Fibroblast of lung (primary cell): Measurements from ENCODE around the gene OLIG3. TPM values are rescaled to one million over a fixed set of nuclear protein-coding genes. Genes with fewer than 3 reads are reported as not detected.

Experiments used
- DNase-seq, 2 donors: peaks; one replicate each; pipeline versions ENCODE4 v3.0.0 to v3.0.0-alpha.2; 2010; ENCODE audit warnings: low read depth in 2 of 2
- H2AFZ ChIP-seq: 2 replicates; pipeline ENCODE4 v1.5.1; 2012; ENCODE audit warnings: low read length, control low read depth, inconsistent platforms
- H3K27ac ChIP-seq: 2 replicates; pipeline ENCODE4 v1.5.1; 2011; ENCODE audit warnings: low read length, control low read depth; ENCODE audit not compliant: insufficient read depth
- H3K27me3 ChIP-seq: 2 replicates; pipeline ENCODE4 v1.5.1; 2011; ENCODE audit warnings: mild to moderate bottlenecking, low read length; ENCODE audit not compliant: control insufficient read depth, insufficient read depth
- H3K36me3 ChIP-seq: 2 replicates; pipeline ENCODE4 v1.5.1; 2011; ENCODE audit warnings: low read length; ENCODE audit not compliant: control insufficient read depth, insufficient read depth
- H3K4me1 ChIP-seq: 2 replicates; pipeline ENCODE4 v1.5.1; 2011; ENCODE audit warnings: low read length; ENCODE audit not compliant: control insufficient read depth, insufficient read depth; ENCODE audit errors: extremely low read depth
- H3K4me2 ChIP-seq: 2 replicates; pipeline ENCODE4 v1.5.1; 2011; ENCODE audit warnings: low read length, control low read depth; ENCODE audit not compliant: insufficient read depth; ENCODE audit errors: extremely low read depth
- H3K4me3 ChIP-seq, 4 experiments: fragments of 200-600 bp in 1 of 4; sonication (generic) in 1 of 4; replicated peaks in 1 of 4; 2 replicates each; pipeline ENCODE4 v1.5.1; 2011 to 2016; ENCODE audit warnings: low read length in 4 of 4, low read depth in 3 of 4, mild to moderate bottlenecking in 3 of 4, control low read depth in 2 of 4, inconsistent platforms in 1 of 4, mixed read lengths in 1 of 4; ENCODE audit not compliant: insufficient read depth in 1 of 4; ENCODE audit errors: control extremely low read depth in 1 of 4
- H3K79me2 ChIP-seq: 2 replicates; pipeline ENCODE4 v1.5.1; 2012; ENCODE audit warnings: mild to moderate bottlenecking, low read length, inconsistent platforms; ENCODE audit not compliant: control insufficient read depth, insufficient read depth
- H3K9ac ChIP-seq: 2 replicates; pipeline ENCODE4 v1.5.1; 2011; ENCODE audit warnings: mild to moderate bottlenecking, low read length, control low read depth; ENCODE audit not compliant: insufficient read depth
- H3K9me3 ChIP-seq: 2 replicates; pipeline ENCODE4 v1.5.1; 2012; ENCODE audit warnings: low read depth, low read length; ENCODE audit not compliant: control insufficient read depth, insufficient read depth
- H4K20me1 ChIP-seq: 2 replicates; pipeline ENCODE4 v1.5.1; 2011; ENCODE audit warnings: low read length; ENCODE audit not compliant: control insufficient read depth, insufficient read depth; ENCODE audit errors: extremely low read depth
- CTCF ChIP-seq, 2 donors: IDR thresholded peaks in 1 of 2; conservative IDR thresholded peaks in 1 of 2; 1 replicate in 1 of 2; 2 replicates in 1 of 2; pipeline ENCODE4 v1.5.1; 2011 to 2012; ENCODE audit warnings: low read length in 2 of 2, control low read depth in 1 of 2, inconsistent platforms in 1 of 2, low read depth in 1 of 2, mild to moderate bottlenecking in 1 of 2
- EZH2 ChIP-seq: IDR thresholded peaks from 2 replicates; pipeline ENCODE4 v1.5.1; 2012; ENCODE audit warnings: low read length, control low read depth, mild to moderate bottlenecking; ENCODE audit errors: missing control alignments
- polyA plus RNA-seq, 2 donors: library from polyadenylated mRNA; depleted of rRNA in 1 of 2; stranded (reverse) in 1 of 2; unstranded in 1 of 2; fragments of >200 nt; gene quantifications; 2 replicates each; pipeline ENCODE4 v1.2.1, GENCODE V29; 2011 to 2012; ENCODE audit warnings: missing spikeins in 1 of 2
- total RNA-seq: library from RNA; depleted of rRNA; stranded (reverse); fragments of >200 nt; gene quantifications from 2 replicates; pipeline ENCODE4 v1.2.1, GENCODE V29; 2014

OLIG3 gene
- total and polyA plus RNA-seq, 2 donors (not counting 1 experiment from before 2014, with no cell fraction given) = not detected

GRCh38 chr6:137486416-137486815 is 7.8 kb downstream of the OLIG3 start:
- H3K4me3 ChIP-seq = no peak overlapping the region
- H3K4me1 ChIP-seq = no peaks in the 10 kb centered on the region
- H4K20me1 ChIP-seq = no peaks in the 10 kb centered on the region
- no peaks in the 10 kb centered on the region for H3K36me3 ChIP-seq
- H3K27ac ChIP-seq = no peak overlapping the region
- no peak overlapping the region for H3K4me2 ChIP-seq
- no peak overlapping the region for H2AFZ ChIP-seq
- no peaks in the 10 kb centered on the region for H3K9me3 ChIP-seq
- H3K27me3 ChIP-seq = peaks cover 53% of the 10 kb centered on the region
- no peaks in the 10 kb centered on the region for H3K79me2 ChIP-seq
- H3K9ac ChIP-seq = no peak overlapping the region
- no peak for DNase-seq
- TF ChIP-seq CTCF (conservative IDR thresholded peaks at IDR 0.05 in 1 of 2, IDR thresholded peaks at IDR 0.05 in 1 of 2; ENCODE audit: low read depth in 1 of 2, low read length in 2 of 2) (no peak), EZH2 (no peak)

GRCh38 chr6:137480431-137480830 is 13.8 kb downstream of the OLIG3 start:
- TF ChIP-seq EZH2 = no peak
- TF ChIP-seq CTCF (conservative IDR thresholded peaks at IDR 0.05 in 1 of 2, IDR thresholded peaks at IDR 0.05 in 1 of 2; ENCODE audit: low read depth in 1 of 2, low read length in 2 of 2) = no peak
- DNase-seq = no peak
- no peak overlapping the region for H3K27ac ChIP-seq
- H3K9ac ChIP-seq = no peak overlapping the region
- H3K27me3 ChIP-seq = peaks cover 6% of the 10 kb centered on the region
- no peaks in the 10 kb centered on the region for H3K9me3 ChIP-seq
- no peak overlapping the region for H3K4me3 ChIP-seq
- H3K79me2 ChIP-seq = no peaks in the 10 kb centered on the region
- no peaks in the 10 kb centered on the region for H3K36me3 ChIP-seq
- no peak overlapping the region for H2AFZ ChIP-seq
- H4K20me1 ChIP-seq = no peaks in the 10 kb centered on the region
- H3K4me1 ChIP-seq = no peaks in the 10 kb centered on the region
- no peak overlapping the region for H3K4me2 ChIP-seq

GRCh38 chr6:137475103-137475502 is 19.1 kb downstream of the OLIG3 start:
- H3K27me3 ChIP-seq = peaks cover 9% of the 10 kb centered on the region
- no peaks in the 10 kb centered on the region for H3K9me3 ChIP-seq
- H2AFZ ChIP-seq = no peak overlapping the region
- TF ChIP-seq EZH2 (no peak), CTCF (conservative IDR thresholded peaks at IDR 0.05 in 1 of 2, IDR thresholded peaks at IDR 0.05 in 1 of 2; ENCODE audit: low read depth in 1 of 2, low read length in 2 of 2) (peak in 1 of 2 donors; percentile 12)
- H3K79me2 ChIP-seq = no peaks in the 10 kb centered on the region
- H3K4me3 ChIP-seq = no peak overlapping the region
- H3K4me2 ChIP-seq = no peak overlapping the region
- no peaks in the 10 kb centered on the region for H3K4me1 ChIP-seq
- no peaks in the 10 kb centered on the region for H3K36me3 ChIP-seq
- no peak for DNase-seq
- H4K20me1 ChIP-seq = no peaks in the 10 kb centered on the region
- no peak overlapping the region for H3K27ac ChIP-seq
- H3K9ac ChIP-seq = no peak overlapping the region
